Loucy (cell line): ENCODE measurements around the gene TAS2R31.

Source experiments
- H2AFZ ChIP-seq: fragments of 200-600 bp; sonication (generic); 2 replicates; pipeline ENCODE4 v1.6.0; 2016; ENCODE audit warnings: antibody characterized with exemption, mild to moderate bottlenecking, low read length, moderate library complexity
- H3F3A ChIP-seq: fragments of 200-600 bp; 2 replicates; pipeline ENCODE4 v1.6.0; 2016; ENCODE audit warnings: antibody characterized with exemption, low read depth, mild to moderate bottlenecking
- H3K27me3 ChIP-seq: fragments of 200-600 bp; sonication (generic); 2 replicates; pipeline ENCODE4 v1.6.1; 2014; ENCODE audit warnings: low read length, mild to moderate bottlenecking; ENCODE audit not compliant: insufficient read depth, poor library complexity, severe bottlenecking
- H3K36me3 ChIP-seq: fragments of 200-600 bp; sonication (generic); 2 replicates; pipeline ENCODE4 v1.6.1; 2016; ENCODE audit warnings: low read length; ENCODE audit not compliant: insufficient read depth
- H3K4me1 ChIP-seq: fragments of 200-600 bp; sonication (generic); 2 replicates; pipeline ENCODE4 v1.5.1; 2014; ENCODE audit warnings: low read length, mild to moderate bottlenecking; ENCODE audit not compliant: insufficient read depth, poor library complexity, severe bottlenecking
- H3K4me2 ChIP-seq: fragments of 200-600 bp; sonication (generic); 2 replicates; pipeline ENCODE4 v1.6.0; 2014; ENCODE audit warnings: antibody characterized with exemption, low read length, low read depth, mild to moderate bottlenecking; ENCODE audit not compliant: poor library complexity, severe bottlenecking
- H3K4me3 ChIP-seq: fragments of 200-600 bp; sonication (generic); 2 replicates; pipeline ENCODE4 v1.5.1; 2014; ENCODE audit warnings: low read length, mild to moderate bottlenecking, mixed read lengths; ENCODE audit not compliant: poor library complexity, severe bottlenecking
- H3K79me2 ChIP-seq: fragments of 200-600 bp; sonication (generic); 2 replicates; pipeline ENCODE4 v1.6.1; 2014; ENCODE audit warnings: low read length; ENCODE audit not compliant: insufficient read depth
- H3K9ac ChIP-seq: fragments of 200-600 bp; sonication (generic); 2 replicates; pipeline ENCODE4 v1.6.0; 2014; ENCODE audit warnings: mild to moderate bottlenecking, low read depth, low read length, moderate library complexity; ENCODE audit not compliant: poor library complexity, severe bottlenecking
- H3K9me2 ChIP-seq: fragments of 200-600 bp; sonication (generic); replicated peaks from 2 replicates; pipeline ENCODE4 v1.6.1; 2016; ENCODE audit warnings: low read depth, low read length, mixed read lengths
- H3K9me3 ChIP-seq: fragments of 200-600 bp; sonication (generic); 2 replicates; pipeline ENCODE4 v1.6.1; 2014; ENCODE audit warnings: mild to moderate bottlenecking, antibody characterized with exemption, low read length, low read depth; ENCODE audit not compliant: insufficient read depth
- H4K20me1 ChIP-seq: fragments of 200-600 bp; sonication (generic); 2 replicates; pipeline ENCODE4 v1.6.0; 2014; ENCODE audit warnings: antibody characterized with exemption, low read length, mild to moderate bottlenecking; ENCODE audit not compliant: insufficient read depth, poor library complexity, severe bottlenecking
- EZH2phosphoT487 ChIP-seq: fragments of 200-600 bp; IDR thresholded peaks from 2 replicates; pipeline ENCODE4 v1.6.1; 2018; ENCODE audit warnings: antibody characterized with exemption, mild to moderate bottlenecking, moderate library complexity, borderline replicate concordance
- TF ChIP-seq, protein P1 (sequence below): fragments of 200-600 bp; sonication (generic); conservative IDR thresholded peaks from 2 replicates; pipeline ENCODE4 v1.5.1; 2014; ENCODE audit warnings: mild to moderate bottlenecking, antibody characterized with exemption, low read length

The TAS2R31 gene

GRCh38 chr12:11071414-11071813 is 40.2 kb upstream of the TAS2R31 start:
- Histone ChIP-seq H3F3A (no peaks in the 10 kb centered on the region), H3K79me2 (no peaks in the 10 kb centered on the region), H3K4me2 (no peak overlapping the region), H3K36me3 (no peaks in the 10 kb centered on the region), H3K9ac (no peak overlapping the region), H3K27me3 (no peaks in the 10 kb centered on the region), H3K9me3 (no peaks in the 10 kb centered on the region), H3K4me3 (no peak overlapping the region), H4K20me1 (no peaks in the 10 kb centered on the region), H2AFZ (no peak overlapping the region), H3K4me1 (no peaks in the 10 kb centered on the region), H3K9me2 (no peaks in the 10 kb centered on the region)
- TF ChIP-seq EZH2phosphoT487, result no peak
- TF ChIP-seq, protein P1, sequence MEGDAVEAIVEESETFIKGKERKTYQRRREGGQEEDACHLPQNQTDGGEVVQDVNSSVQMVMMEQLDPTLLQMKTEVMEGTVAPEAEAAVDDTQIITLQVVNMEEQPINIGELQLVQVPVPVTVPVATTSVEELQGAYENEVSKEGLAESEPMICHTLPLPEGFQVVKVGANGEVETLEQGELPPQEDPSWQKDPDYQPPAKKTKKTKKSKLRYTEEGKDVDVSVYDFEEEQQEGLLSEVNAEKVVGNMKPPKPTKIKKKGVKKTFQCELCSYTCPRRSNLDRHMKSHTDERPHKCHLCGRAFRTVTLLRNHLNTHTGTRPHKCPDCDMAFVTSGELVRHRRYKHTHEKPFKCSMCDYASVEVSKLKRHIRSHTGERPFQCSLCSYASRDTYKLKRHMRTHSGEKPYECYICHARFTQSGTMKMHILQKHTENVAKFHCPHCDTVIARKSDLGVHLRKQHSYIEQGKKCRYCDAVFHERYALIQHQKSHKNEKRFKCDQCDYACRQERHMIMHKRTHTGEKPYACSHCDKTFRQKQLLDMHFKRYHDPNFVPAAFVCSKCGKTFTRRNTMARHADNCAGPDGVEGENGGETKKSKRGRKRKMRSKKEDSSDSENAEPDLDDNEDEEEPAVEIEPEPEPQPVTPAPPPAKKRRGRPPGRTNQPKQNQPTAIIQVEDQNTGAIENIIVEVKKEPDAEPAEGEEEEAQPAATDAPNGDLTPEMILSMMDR, result no peak

DNA sequence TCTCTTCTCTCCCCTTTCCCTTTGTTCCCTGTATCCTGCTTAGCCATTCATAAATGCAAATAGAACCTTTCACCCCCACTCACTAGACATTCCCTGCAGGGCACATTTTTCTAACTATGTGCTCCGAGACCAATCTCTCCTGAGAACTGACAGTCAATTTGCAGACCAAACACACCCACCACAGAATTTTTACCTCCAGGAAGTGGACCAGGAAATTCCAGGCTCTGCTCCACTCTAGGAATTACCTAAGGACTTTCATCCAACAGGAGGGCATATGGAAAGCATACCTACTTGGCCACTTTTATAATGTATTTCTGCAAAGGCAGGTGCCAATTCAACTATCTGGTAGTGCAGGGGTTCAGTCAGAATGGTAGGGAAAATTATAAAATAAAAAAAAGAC is 39.8 kb upstream of the TAS2R31 start:
- Histone ChIP-seq H2AFZ (no peak overlapping the region), H3K4me3 (no peak overlapping the region), H4K20me1 (no peaks in the 10 kb centered on the region), H3K4me1 (no peaks in the 10 kb centered on the region), H3K9me3 (no peaks in the 10 kb centered on the region), H3K36me3 (no peaks in the 10 kb centered on the region), H3K9me2 (no peaks in the 10 kb centered on the region), H3F3A (no peaks in the 10 kb centered on the region), H3K27me3 (no peaks in the 10 kb centered on the region), H3K79me2 (no peaks in the 10 kb centered on the region), H3K9ac (no peak overlapping the region), H3K4me2 (no peak overlapping the region)
- TF ChIP-seq, protein P1, result no peak
- no peak for TF ChIP-seq EZH2phosphoT487

GRCh38 chr12:11069854-11070365 is 38.7 kb upstream of the TAS2R31 start:
- H3K79me2 ChIP-seq, result no peaks in the 10 kb centered on the region
- no peaks in the 10 kb centered on the region for H3K9me2 ChIP-seq
- H3K9me3 ChIP-seq, result no peaks in the 10 kb centered on the region
- no peak overlapping the region for H3K4me2 ChIP-seq
- H4K20me1 ChIP-seq, result no peaks in the 10 kb centered on the region
- TF ChIP-seq EZH2phosphoT487, result no peak
- TF ChIP-seq, protein P1, result no peak
- no peak overlapping the region for H3K4me3 ChIP-seq
- H3K36me3 ChIP-seq, result no peaks in the 10 kb centered on the region
- H3K4me1 ChIP-seq, result no peaks in the 10 kb centered on the region
- H2AFZ ChIP-seq, result no peak overlapping the region
- H3F3A ChIP-seq, result no peaks in the 10 kb centered on the region
- no peaks in the 10 kb centered on the region for H3K27me3 ChIP-seq
- H3K9ac ChIP-seq, result no peak overlapping the region
